Hematopoietic multipotent progenitor cell treated with erythropoietin and hydrocortisone succinate and interleukin-3 and kit ligand, for 6 days (in vitro differentiated cells): ENCODE results near the gene STPG2.
"Not testable (repeated sequence)": the region's sequence is repeated elsewhere in the genome, so short reads cannot be mapped to it uniquely, and the experiment has no call there.

Experiments used
- DNase-seq: peaks from one replicate; pipeline ENCODE4 v3.0.0-alpha.2; 2015

STPG2 gene

DNA sequence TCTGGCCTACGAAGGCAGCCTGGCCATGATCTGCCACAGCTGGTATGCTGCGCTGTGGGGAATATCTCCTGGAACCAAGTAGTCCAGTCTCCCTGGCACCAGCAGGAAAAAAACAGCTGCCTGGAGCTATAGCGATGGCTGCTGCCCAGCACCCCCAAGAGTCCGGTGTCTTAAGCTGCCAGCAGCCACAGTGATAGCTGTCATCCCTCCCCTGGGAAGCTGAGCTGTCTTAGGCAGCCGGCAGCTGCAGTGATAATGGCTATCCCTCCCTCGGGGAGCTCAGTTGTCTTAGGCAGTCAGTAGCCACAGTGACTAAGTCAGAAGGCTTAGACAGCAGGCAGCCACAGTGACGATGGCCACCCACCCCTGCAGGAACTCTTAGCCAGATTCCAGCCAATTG lies 205.1 kb downstream of the STPG2 start:
- no peak for DNase-seq

DNA sequence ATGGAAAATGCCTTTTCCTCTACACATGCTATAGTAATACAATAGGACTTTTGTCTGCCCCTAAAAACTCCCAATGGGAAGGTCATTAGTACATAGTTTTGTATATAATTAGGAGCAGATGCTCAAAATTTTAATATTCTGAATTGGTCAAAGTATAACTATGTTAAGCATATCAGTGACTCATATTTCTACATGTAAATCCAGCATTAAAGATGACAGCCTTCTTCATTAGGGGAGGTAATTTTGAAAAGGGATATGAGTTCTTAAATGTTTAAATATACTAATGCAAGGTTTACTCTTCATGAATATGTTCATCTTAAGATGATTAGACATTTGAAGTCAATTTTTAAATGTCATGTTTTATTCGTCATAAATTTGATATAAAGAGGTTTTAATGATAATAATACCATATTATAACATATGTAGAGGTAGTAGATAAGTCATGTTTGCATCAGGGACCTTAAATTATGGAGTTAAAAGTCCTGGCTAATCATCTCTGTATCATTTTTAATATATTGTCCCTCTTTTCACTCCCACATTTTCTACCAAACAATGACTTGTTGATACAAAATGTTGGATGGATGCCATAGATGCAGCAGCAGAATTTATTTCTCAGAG lies 218.8 kb downstream of the STPG2 start:
- DNase-seq: no peak

DNA sequence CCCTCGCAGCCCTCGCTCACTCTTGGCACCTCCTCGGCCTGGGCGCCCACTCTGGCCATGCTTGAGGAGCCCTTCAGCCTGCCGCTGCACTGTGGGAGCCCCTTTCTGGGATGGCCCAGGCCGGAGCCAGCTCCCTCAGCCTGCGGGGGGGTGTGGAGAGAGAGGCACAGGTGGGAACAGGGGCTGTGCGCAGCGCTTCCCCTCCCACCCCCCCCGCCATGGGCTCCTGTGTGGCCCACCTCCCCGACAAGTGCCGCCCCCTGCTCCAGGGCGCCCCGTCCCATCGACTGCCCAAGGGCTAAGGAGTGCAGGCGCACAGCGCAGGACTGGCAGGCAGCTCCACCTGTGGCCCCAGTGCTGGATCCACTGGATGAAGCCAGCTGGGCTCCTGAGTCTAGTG lies 220.2 kb downstream of the STPG2 start:
- DNase-seq: no peak

DNA sequence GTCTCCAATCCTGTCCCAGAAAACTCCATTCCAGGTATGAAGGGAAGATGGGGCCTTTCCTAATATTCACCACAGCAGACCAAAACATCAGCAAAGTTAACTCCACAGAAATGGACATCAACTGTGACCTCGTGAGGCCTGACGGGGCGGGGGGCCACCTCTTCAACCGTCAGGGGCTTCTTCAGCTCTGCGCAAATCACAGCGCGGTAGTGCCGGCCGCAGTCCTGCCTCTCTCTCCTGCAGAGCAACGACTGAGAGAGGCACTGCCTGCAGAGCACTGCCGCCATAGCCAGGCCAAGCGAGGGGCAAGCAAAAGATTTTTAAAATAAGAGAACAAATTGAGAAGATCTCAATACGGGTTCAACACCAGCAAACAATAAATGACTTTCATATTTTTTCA lies 226.2 kb downstream of the STPG2 start:
- no peak for DNase-seq

DNA sequence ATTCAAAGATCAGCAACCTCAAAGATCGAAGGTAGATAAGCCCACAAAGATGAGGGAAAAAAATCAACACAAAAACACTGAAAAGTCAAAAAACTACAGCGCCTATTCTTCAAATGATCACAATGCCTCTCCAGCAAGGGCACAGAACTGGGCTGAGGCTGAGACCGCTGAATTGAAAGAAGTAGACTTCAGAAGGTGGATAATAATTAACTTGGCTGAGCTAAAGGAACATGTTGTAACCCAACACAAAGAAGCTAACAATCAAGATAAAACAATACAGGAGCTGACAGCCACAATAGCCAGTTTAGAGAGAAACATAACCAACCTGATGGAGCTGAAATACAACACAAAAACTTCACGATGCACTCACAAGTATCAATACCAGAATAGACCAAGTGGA lies 231.1 kb downstream of the STPG2 start:
- no peak for DNase-seq

DNA sequence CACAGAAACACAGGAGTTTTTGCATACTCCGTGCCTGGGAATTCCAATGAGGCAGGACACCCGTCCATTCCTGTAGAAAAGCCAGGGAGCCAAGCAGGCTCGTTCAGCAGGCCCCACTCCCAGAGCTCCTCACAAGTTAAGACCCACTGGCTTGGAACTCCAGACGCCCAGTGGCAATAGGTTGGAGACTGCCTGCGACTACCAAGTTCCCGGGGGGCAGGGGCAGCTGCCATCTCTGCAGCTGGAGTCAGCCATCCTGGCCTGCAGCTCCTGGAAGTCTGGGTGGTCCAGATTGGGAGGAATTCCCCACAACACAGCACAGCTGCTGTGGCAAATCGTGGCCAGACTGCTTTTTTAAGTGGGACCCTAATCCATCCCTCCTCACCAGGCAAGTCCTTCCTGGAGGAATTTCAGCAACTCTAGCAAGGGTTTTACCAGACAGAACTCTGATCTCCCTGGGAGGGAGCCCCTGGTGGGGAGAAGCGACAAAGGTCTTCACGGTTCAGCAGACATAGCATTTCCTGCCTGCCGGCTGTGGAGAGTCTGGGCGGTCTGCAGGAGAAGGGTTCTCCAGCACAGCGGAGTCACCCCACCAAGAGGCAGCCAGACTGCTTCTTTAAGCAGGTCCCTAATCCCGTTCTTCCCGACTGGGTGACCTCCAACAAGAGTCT lies 231.9 kb downstream of the STPG2 start:
- no peak for DNase-seq

DNA sequence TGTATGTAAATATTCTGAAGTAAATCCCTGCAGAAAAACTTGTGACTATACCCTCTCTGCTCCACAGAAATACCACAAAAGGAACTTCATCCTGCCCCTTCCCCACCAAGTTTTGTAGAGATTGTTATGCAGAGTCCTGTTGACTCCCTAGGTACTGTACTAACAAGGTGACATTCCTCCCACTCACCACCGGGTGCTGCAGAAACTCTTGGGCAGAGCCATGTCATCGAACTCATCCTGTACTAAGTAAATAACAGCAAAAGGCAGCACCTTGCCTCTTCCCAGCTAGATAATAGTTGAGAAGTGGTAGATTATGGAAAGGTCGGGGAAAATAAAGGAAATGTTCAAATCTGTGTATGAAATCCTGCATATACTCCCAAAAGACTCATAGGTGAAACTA lies 233.3 kb downstream of the STPG2 start:
- DNase-seq: peak; percentile 3

DNA sequence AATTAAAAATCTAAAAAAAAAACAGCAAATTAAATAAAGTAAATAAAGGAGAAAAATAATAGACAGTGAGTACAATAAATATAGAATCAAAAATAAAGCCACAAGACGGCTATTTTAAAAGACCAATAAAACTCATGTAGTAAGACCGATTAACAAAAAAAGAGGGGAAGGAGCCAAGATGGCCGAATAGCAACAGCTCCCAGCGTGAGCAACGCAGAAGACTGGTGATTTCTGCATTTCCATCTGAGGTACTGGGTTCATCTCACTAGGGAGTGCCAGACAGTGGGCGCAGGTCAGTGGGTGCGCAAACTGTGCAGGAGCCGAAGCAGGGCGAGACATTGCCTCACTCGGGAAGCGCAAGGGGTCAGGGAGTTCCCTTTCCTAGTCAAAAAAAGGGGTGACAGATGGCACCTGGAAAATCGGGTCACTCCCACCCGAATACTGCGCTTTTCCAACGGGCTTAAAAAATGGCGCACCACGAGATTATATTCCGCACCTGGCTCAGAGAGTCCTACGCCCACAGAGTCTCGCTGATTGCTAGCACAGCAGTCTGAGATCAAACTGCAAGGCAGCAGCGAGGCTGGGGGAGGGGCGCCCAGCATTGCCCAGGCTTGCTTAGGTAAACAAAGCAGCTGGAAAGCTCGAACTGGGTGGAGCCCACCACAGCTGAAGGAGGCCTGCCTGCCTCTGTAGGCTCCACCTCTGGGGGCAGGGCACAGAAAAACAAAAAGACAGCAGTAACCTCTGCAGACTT lies 239.7 kb downstream of the STPG2 start:
- DNase-seq: not testable (repeated sequence)

DNA sequence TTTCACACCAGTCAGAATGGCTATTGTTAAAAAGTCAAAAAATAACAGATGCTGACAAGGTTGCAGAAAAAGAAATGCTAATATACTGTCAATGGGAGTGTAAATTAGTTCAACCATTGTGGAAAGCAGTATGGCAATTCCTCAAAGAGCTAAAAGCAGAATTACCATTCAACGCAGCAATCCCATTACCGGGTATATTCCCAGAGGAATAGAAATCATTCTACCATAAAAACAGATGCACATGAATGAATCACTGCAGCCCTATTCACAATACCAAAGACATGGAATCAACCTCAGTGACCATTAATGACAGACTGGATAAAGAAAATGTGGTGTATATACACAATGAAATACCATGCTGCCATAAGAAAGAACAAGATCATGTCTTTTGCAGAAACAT lies 243.0 kb downstream of the STPG2 start:
- no peak for DNase-seq

DNA sequence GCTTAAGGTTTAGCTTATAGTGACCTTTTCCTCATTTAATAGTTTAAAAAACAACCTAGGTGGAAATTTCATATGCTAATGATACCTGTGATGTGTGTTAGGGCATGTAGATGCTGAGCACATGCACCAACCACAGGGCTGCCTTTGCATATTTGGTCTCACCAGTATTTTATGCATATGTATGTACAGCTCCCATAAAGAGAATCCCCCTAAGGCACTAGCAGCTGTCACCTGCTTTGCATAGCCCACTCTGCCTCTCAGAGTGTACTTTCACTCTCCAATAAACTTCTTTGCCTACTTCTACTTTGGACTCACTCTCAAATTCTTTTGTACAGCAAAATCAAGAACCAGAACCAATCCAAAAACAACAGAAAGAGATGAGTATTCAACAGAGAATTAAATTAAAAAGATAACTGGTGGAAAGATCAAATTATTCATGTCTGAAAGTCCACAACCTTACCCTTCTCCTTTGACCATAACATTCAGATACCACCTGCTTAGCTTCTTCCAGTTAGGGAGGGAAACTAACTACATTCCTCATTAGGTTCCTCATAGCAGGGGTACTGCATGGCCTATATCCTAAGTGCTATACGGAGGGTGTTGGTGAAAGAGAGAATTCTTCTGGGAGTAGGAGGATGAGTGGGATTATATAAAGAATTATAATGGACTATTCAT lies 250.5 kb downstream of the STPG2 start:
- DNase-seq: no peak

DNA sequence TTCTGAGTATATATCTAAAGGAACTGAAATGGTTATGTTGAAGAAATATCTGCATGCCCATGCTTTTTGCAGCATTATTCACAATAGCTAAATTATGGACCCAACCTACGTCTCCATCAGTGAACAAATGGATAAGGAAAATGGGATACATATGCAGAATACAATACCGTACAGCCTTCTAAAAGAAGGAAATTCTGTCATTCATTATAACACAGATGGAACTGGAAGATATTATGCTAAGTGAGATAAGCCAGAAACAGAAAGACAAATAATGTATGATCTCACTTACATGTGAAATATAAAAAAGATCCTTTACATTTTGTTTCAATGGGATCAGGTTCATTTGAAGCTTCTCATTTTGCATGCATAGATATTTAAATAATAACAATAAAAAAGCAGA lies 263.3 kb downstream of the STPG2 start:
- DNase-seq: no peak

DNA sequence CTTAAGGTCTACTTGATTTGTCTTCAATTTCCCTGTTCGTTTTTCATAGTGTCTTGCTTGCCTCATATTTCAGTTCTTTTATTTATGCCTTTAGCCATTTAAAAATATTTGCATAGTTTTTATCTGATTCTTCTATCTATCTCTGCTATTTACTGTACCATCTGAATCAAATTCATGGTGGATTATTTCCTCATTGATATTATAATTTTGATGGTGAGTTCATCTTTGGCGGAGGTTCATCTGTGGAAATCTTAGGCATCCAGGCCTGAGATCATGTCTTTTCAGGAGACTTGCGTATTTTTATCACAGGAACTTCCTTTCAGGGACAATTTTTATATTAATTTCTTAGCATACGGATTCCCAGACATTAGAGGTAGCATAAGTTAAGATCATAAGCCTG lies 275.2 kb downstream of the STPG2 start:
- DNase-seq: no peak

DNA sequence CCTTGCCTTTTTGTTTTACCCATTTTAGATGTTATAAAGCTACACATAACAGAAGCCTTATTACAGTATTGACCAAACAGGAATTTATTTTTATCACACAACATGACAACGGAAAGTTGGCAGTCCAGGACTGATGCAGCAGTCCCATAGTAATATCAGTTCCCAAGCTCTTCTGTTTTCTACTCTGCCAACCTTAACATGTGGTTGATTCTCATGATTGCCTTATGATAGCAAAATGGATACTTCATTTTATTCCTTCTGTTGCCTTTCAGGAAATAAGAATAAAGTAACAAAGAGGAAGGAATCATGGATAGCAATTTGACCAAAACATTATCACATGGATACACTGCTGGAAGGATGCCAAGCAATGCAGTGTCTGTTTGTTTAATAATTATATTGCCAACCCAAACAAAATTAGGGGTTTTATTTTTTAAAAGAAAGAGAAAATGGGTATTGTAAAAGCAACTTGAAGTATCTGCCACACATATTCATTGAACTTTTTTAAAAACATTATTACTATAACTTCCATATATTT lies 275.7 kb downstream of the STPG2 start:
- DNase-seq: no peak

DNA sequence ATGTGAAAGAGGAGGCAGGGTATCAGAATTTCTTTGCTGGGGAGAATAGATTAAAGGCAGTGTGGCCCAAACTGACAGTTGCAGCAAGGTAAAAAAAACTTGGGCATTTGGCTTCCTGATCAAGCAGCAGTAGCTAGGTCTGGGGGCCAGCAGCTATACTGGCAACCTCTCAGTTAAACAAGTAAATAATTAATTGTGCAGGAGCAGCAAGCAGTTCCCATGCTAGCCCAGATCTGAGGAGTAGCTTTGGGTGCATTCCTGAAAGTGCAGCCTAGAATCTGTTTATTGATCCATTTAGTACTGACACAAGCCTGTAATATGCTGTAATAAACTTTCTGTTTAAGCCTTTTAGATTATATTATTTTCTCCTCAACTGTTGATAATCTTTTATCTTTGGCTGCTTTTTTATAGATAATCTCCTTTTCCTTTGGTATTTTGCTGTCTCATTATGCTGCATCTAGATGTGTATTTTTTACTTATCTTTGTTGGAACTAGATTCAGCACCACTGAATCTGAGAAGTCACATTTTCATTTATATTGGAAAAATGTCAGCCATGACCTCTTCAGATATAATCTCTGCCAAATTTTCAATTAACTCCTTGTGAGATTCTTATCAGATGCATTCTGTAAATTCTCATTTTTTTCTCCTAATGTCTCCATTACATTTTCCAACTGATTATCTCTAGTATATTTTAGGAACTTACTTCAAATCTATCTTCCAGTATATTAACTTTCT lies 276.3 kb downstream of the STPG2 start:
- no peak for DNase-seq

DNA sequence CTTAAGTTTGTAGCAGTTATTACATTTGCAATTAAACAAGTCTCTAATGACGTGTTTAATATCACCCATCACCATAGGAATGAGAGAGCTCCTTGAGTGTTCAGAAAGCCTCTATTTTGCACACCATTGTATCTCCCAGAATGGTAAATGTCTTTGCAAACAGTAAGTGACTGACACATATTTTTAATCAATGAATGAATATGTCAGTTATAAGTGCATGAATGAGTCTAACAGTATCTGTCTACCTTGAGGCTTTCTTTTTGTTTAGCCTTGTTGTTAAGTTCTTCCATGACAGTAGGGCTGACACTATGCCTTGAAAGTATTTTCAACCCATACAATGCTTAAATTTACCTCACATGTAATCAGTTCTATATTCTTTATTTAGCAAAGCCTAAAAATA lies 292.2 kb downstream of the STPG2 start:
- no peak for DNase-seq

DNA sequence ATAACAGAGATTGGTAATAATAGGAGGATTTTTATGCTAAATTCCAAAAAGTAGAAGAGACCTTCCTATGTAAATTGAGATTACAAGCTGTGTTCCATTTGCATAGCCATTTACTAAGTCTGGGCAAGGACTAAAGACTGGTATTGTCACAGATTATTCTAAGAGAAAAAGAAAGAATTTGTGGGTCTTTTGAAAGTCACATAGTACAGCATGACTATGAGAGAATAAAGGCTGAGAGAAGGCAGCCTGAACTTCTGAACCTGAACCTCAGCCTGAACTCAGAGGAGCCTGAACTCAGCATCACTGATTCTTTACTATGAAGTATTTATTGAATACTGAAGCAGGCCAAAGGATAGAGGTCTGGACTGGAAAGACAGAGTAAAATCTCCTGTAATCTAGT lies 297.5 kb downstream of the STPG2 start:
- DNase-seq: no peak

DNA sequence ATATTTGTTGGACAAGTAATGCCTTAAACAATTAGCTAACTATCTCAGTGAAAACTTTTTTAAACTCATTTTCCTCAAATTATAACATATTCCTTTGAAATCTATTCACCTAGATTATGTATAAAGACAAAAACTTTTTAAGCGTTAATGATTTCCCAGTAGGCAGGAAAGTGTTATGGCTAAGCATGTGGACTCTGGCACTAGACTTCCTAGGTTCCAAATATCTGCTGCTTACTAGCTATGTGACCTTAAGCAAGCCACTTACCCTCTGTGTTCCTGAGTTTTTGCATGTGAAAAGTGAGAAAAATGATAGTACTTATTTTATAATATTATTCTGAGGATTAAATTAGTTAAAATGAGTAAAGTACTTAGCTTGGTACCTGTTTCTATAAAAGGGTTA lies 301.8 kb downstream of the STPG2 start:
- no peak for DNase-seq

DNA sequence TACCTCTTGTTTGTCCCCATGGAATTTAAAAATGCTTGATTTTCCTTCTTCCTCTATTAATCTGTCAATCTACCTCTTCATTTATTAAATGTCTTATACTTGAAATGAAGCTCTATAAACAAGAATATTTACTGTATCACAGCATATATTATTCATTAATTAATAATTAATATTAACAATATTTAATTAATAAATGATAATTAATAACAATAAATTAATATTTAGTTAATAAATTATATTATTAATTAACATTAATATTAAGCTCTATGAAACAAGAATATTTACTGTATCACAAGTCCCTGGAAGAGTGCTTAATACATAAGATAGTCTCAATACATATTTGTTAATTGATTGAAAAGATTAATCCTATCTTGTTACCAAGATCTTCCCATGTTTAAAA lies 306.6 kb downstream of the STPG2 start:
- DNase-seq: no peak

DNA sequence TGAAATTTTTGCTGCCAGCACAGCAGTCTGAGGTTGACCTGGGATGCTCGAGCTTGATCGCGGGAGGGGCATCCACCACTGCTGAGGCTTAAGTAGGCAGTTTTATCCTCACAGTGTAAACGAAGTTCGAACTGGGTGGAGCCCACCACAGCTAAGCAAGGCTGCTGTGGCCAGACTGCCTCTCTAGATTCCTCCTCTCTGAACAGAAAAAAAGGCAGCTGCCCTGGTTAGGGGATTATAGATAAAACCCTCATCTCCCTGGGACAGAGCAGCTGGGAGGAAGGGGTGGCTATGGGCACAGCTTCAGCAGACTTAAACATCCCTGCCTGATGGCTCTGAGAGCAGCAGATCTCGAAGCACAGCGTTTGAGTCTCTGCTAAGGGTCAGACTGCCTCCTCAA lies 314.6 kb downstream of the STPG2 start:
- DNase-seq: no peak

DNA sequence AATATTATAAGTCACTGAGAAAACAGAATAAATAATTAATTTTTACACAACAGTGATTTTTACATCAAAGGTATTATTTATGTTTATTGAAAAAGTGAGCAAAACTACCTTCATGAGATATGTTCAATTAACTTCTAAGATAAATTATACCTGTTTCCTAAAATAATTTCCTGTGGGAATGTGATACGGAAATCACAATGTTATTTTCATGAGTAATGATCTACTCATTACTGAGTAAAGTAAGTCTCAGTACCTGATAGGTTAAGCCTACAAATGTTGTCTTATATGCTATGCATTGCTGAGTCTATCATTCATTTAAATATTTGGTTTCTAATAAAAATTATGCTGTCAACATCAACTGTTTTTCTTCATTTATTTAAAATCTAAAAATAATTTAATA lies 324.0 kb downstream of the STPG2 start:
- DNase-seq: no peak

DNA sequence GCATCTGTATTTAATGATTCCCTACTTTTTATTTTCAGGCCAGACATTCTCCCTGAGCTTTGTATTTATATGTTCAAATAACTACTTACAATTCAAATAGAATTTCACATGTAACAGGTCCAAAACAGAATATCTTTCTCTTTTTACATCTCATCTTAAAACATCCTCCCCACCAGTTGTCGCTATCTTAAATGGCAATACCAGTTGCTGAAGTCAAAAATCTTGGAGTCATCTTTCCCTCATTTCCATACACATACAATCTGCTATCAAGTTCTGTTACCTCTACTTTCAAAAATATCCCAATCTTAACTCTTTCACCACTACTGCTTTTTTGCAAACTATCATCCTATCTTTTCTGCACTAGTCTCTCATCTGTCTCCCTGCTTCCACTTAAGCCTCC lies 330.5 kb downstream of the STPG2 start:
- DNase-seq: no peak

DNA sequence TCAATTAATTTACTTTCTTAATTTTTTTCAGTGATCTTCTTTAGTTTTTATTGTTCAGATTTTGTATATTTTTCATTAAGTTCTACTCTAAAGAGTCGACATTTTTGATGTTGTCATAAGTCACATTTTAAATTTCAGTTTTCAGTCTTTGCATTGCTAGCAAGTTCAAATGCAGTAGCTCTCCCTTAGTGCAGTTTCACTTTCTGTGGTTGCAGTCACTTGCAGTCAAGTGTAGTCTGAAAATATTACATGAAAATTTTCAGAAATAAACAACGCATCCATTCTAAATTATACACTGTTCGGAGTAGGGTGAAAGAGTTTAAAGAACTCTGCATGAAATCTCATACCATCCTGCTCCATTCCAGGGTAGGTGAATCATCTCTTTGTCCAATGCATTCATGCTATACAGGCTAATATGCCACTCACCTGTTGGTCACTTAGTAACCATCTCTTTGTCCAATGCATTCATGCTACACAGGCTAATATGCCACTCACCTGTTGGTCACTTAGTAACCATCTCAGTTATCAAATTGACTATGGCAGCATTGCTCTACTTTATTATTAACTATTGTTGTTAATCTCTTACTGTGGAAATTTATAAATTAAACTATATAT lies 356.9 kb downstream of the STPG2 start:
- DNase-seq: no peak
